Epithelial cell of prostate (primary cell): ENCODE data around the gene LILRB1.
A peak's percentile ranks its signal among the peaks of the same experiment; 100 is the strongest.
"Not testable (repeated sequence)": the region's sequence is repeated elsewhere in the genome, so short reads cannot be mapped to it uniquely, and the experiment has no call there.

Experiments used
- DNase-seq: peaks from one replicate; pipeline ENCODE4 v3.0.0-alpha.2; 2011; ENCODE audit warnings: low read depth, low spot score
- H3K27ac ChIP-seq: fragments of 450-650 bp; 2 replicates; pipeline ENCODE4 v1.5.1; 2017; ENCODE audit warnings: mild to moderate bottlenecking

Gene LILRB1

GRCh38 chr19:54624234-54624633, 6.0 kb upstream of the LILRB1 start:
- H3K27ac ChIP-seq, DNase-seq: not testable (repeated sequence)

GRCh38 chr19:54624934-54625730, 5.2 kb upstream of the LILRB1 start:
- H3K27ac ChIP-seq, DNase-seq: not testable (repeated sequence)

- no peak overlapping the region for H3K27ac ChIP-seq
- DNase-seq: no peak
These were observed 3.5 kb upstream of the LILRB1 start for GRCh38 chr19:54626757-54627156.

- DNase-seq: not testable (repeated sequence)
- peak overlapping the region; percentile 19 for H3K27ac ChIP-seq
These were observed 2.4 kb upstream of the LILRB1 start for GRCh38 chr19:54627912-54628311.

GRCh38 chr19:54630782-54631181, 498 bp downstream of the LILRB1 start:
- H3K27ac ChIP-seq: no peak overlapping the region
- DNase-seq: no peak

GRCh38 chr19:54631489-54632337, 1.4 kb downstream of the LILRB1 start:
- H3K27ac ChIP-seq, DNase-seq: not testable (repeated sequence)

GRCh38 chr19:54632517-54632916, 2.2 kb downstream of the LILRB1 start:
- not testable (repeated sequence) for H3K27ac ChIP-seq, DNase-seq

GRCh38 chr19:54633401-54633800, 3.1 kb downstream of the LILRB1 start:
- no peak overlapping the region for H3K27ac ChIP-seq
- no peak for DNase-seq

- DNase-seq, H3K27ac ChIP-seq: not testable (repeated sequence)
These were observed 5.8 kb downstream of the LILRB1 start for GRCh38 chr19:54636081-54636480.

GRCh38 chr19:54638683-54639082, 8.4 kb downstream of the LILRB1 start:
- no peak overlapping the region for H3K27ac ChIP-seq
- no peak for DNase-seq

- not testable (repeated sequence) for DNase-seq, H3K27ac ChIP-seq
These were observed 12.7 kb downstream of the LILRB1 start for GRCh38 chr19:54642953-54643352.

- H3K27ac ChIP-seq, DNase-seq: not testable (repeated sequence)
These were observed 13.3 kb downstream of the LILRB1 start for GRCh38 chr19:54643583-54643982.

GRCh38 chr19:54644056-54644455, 13.8 kb downstream of the LILRB1 start:
- no peak for DNase-seq
- no peak overlapping the region for H3K27ac ChIP-seq

- no peak overlapping the region for H3K27ac ChIP-seq
- DNase-seq: no peak
These were observed 16.1 kb downstream of the LILRB1 start for GRCh38 chr19:54646331-54646841.

- no peak for DNase-seq
These were observed 17.8 kb downstream of the LILRB1 start for GRCh38 chr19:54648129-54648528.

GRCh38 chr19:54650108-54650655, 19.9 kb downstream of the LILRB1 start:
- no peak for DNase-seq
- no peak overlapping the region for H3K27ac ChIP-seq

More at GRCh38 chr19:54648129-54648528, 17.8 kb downstream of the LILRB1 start:
- no peak overlapping the region for H3K27ac ChIP-seq

GRCh38 chr19:54653181-54653809, 23.0 kb downstream of the LILRB1 start:
- no peak overlapping the region for H3K27ac ChIP-seq
- no peak for DNase-seq

- no peak overlapping the region for H3K27ac ChIP-seq
- DNase-seq: no peak
These were observed 24.4 kb downstream of the LILRB1 start for GRCh38 chr19:54654447-54655321.

GRCh38 chr19:54659300-54659699, 29.0 kb downstream of the LILRB1 start:
- H3K27ac ChIP-seq: no peak overlapping the region
- DNase-seq: no peak
